Measurements from ENCODE around the gene CAST. TPM values are rescaled to one million over a fixed set of nuclear protein-coding genes. Genes with fewer than 3 reads are reported as not detected.

The CAST gene
- total RNA-seq, 1 experiment from 2014 or later = 418 TPM

- H3K36me3 Mint-ChIP-seq (ENCODE audit: insufficient read depth, unreplicated experiment) = peaks cover 82% of the 10 kb centered on the region
- no peaks in the 10 kb centered on the region for H3K9me3 ChIP-seq
- intact Hi-C loops (cut with micrococcal nuclease; ENCODE audit: unreplicated experiment) = no loop called here
- no peaks in the 10 kb centered on the region for H3K27me3 ChIP-seq (replicated peaks; ENCODE audit: control insufficient read depth, insufficient read depth, low read length)
- H3K36me3 ChIP-seq (ENCODE audit: control insufficient read depth, insufficient read depth, low read length) = peaks cover 8% of the 10 kb centered on the region
- H3K27me3 Mint-ChIP-seq (ENCODE audit: insufficient read depth, unreplicated experiment) = no peaks in the 10 kb centered on the region
- H3K4me3 Mint-ChIP-seq (ENCODE audit: unreplicated experiment) = no peak overlapping the region
- no peak for TF ChIP-seq CTCF (IDR thresholded peaks at IDR 0.05; ENCODE audit: insufficient read depth in 1 of 2, low read depth in 1 of 2, low read length in 1 of 2, severe bottlenecking in 1 of 2, unreplicated experiment in 1 of 2)
- DNase-seq = no peak
- no peaks in the 10 kb centered on the region for H3K4me1 ChIP-seq
- H3K9me3 Mint-ChIP-seq (ENCODE audit: unreplicated experiment) = no peaks in the 10 kb centered on the region
- peaks cover 12% of the 10 kb centered on the region for H3K4me1 Mint-ChIP-seq (ENCODE audit: low read depth, unreplicated experiment)
- BruUV-seq (replicated peaks) = no TSS peak
- H3K27ac Mint-ChIP-seq (ENCODE audit: unreplicated experiment) = no peak overlapping the region
- no peak overlapping the region for H3K4me3 ChIP-seq (ENCODE audit: low read depth, low read length)
- ChIA-PET CTCF (no interaction called here), POLR2A (no interaction called here)
These were observed 99.4 kb downstream of the CAST start for GRCh38 chr5:96761618-96762017.

- intact Hi-C loops (cut with micrococcal nuclease; ENCODE audit: unreplicated experiment) = no loop called here
- Mint-ChIP-seq H3K36me3 (ENCODE audit: insufficient read depth, unreplicated experiment) (peaks cover 77% of the 10 kb centered on the region), H3K4me3 (ENCODE audit: unreplicated experiment) (no peak overlapping the region), H3K27ac (ENCODE audit: unreplicated experiment) (peak overlapping the region; percentile 66), H3K9me3 (ENCODE audit: unreplicated experiment) (no peaks in the 10 kb centered on the region), H3K27me3 (ENCODE audit: insufficient read depth, unreplicated experiment) (no peaks in the 10 kb centered on the region), H3K4me1 (ENCODE audit: low read depth, unreplicated experiment) (peaks cover 12% of the 10 kb centered on the region)
- BruUV-seq (replicated peaks) = no TSS peak
- ChIA-PET POLR2A (no interaction called here), CTCF (no interaction called here)
- peak in 1 of 2 experiments; percentile 39 for DNase-seq
- H3K4me1 ChIP-seq = no peaks in the 10 kb centered on the region
- H3K9me3 ChIP-seq = no peaks in the 10 kb centered on the region
- H3K36me3 ChIP-seq (ENCODE audit: control insufficient read depth, insufficient read depth, low read length) = peaks cover 6% of the 10 kb centered on the region
- no peak overlapping the region for H3K4me3 ChIP-seq (ENCODE audit: low read depth, low read length)
- no peak for TF ChIP-seq CTCF (IDR thresholded peaks at IDR 0.05; ENCODE audit: insufficient read depth in 1 of 2, low read depth in 1 of 2, low read length in 1 of 2, severe bottlenecking in 1 of 2, unreplicated experiment in 1 of 2)
- no peaks in the 10 kb centered on the region for H3K27me3 ChIP-seq (replicated peaks; ENCODE audit: control insufficient read depth, insufficient read depth, low read length)
These were observed 100.8 kb downstream of the CAST start for GRCh38 chr5:96763026-96763425.

GRCh38 chr5:96765043-96765442, 102.9 kb downstream of the CAST start:
- no peaks in the 10 kb centered on the region for H3K4me1 ChIP-seq
- no peaks in the 10 kb centered on the region for H3K9me3 Mint-ChIP-seq (ENCODE audit: unreplicated experiment)
- no peak overlapping the region for H3K27ac Mint-ChIP-seq (ENCODE audit: unreplicated experiment)
- H3K27me3 ChIP-seq (replicated peaks; ENCODE audit: control insufficient read depth, insufficient read depth, low read length) = no peaks in the 10 kb centered on the region
- H3K4me1 Mint-ChIP-seq (ENCODE audit: low read depth, unreplicated experiment) = peaks cover 12% of the 10 kb centered on the region
- no TSS peak for BruUV-seq (replicated peaks)
- POLR2A ChIA-PET = no interaction called here
- H3K27me3 Mint-ChIP-seq (ENCODE audit: insufficient read depth, unreplicated experiment) = no peaks in the 10 kb centered on the region
- CTCF ChIA-PET = no interaction called here
- peaks cover 11% of the 10 kb centered on the region for H3K36me3 ChIP-seq (ENCODE audit: control insufficient read depth, insufficient read depth, low read length)
- no peak for DNase-seq
- H3K36me3 Mint-ChIP-seq (ENCODE audit: insufficient read depth, unreplicated experiment) = peaks cover 84% of the 10 kb centered on the region
- intact Hi-C loops (cut with micrococcal nuclease; ENCODE audit: unreplicated experiment) = no loop called here
- TF ChIP-seq CTCF (IDR thresholded peaks at IDR 0.05; ENCODE audit: insufficient read depth in 1 of 2, low read depth in 1 of 2, low read length in 1 of 2, severe bottlenecking in 1 of 2, unreplicated experiment in 1 of 2) = no peak
- no peak overlapping the region for H3K4me3 ChIP-seq (ENCODE audit: low read depth, low read length)
- H3K4me3 Mint-ChIP-seq (ENCODE audit: unreplicated experiment) = no peak overlapping the region
- H3K9me3 ChIP-seq = no peaks in the 10 kb centered on the region

Data from Caco-2 (cell line).